Stimulated activated CD8-positive, alpha-beta memory T cell treated with anti-CD3 and anti-CD28 coated beads, Interleukin-12 subunit alpha, Interleukin-12 subunit beta, amount 100 ng/mL, for 24 hours (primary cell): ENCODE results near the gene DMPK.
"Not testable (repeated sequence)": the region's sequence is repeated elsewhere in the genome, so short reads cannot be mapped to it uniquely, and the experiment has no call there.

ENCODE experiments used
- DNase-seq: peaks from one replicate; pipeline ENCODE4 v3.0.0-alpha.2; 2020; ENCODE audit errors: extremely low read depth

Gene DMPK

GRCh38 chr19:45815481-45816216, 33.4 kb upstream of the DMPK start:
- DNase-seq: no peak

- no peak for DNase-seq
Observed at GRCh38 chr19:45814851-45815480, 32.7 kb upstream of the DMPK start, which contains the start of gene RSPH6A. RSPH6A (minus strand) TSS chr19:45815308; CDS start chr19:45815176, 132 bp downstream.

GRCh38 chr19:45814166-45814780, 32.0 kb upstream of the DMPK start:
- no peak for DNase-seq

- DNase-seq: no peak
Observed at GRCh38 chr19:45812297-45812696, 30.0 kb upstream of the DMPK start.

GRCh38 chr19:45809643-45810159, 27.4 kb upstream of the DMPK start:
- DNase-seq: no peak

- DNase-seq: no peak
Observed at GRCh38 chr19:45805719-45806118, 23.4 kb upstream of the DMPK start.

- no peak for DNase-seq
Observed at GRCh38 chr19:45804959-45805230, 22.6 kb upstream of the DMPK start.

- DNase-seq: no peak
Observed at GRCh38 chr19:45804140-45804958, 22.1 kb upstream of the DMPK start.

- no peak for DNase-seq
Observed at GRCh38 chr19:45801603-45802175, 19.4 kb upstream of the DMPK start.

- DNase-seq: no peak
Observed at GRCh38 chr19:45800070-45800553, 17.8 kb upstream of the DMPK start.

GRCh38 chr19:45799541-45799940, 17.3 kb upstream of the DMPK start:
- DNase-seq: not testable (repeated sequence)

- no peak for DNase-seq
Observed at GRCh38 chr19:45798995-45799517, 16.8 kb upstream of the DMPK start.

- DNase-seq: no peak
Observed at GRCh38 chr19:45794627-45795026, 12.3 kb upstream of the DMPK start.

- DNase-seq: no peak
Observed at GRCh38 chr19:45793876-45794275, 11.6 kb upstream of the DMPK start.

GRCh38 chr19:45793178-45793564, 10.9 kb upstream of the DMPK start:
- DNase-seq: no peak

GRCh38 chr19:45792470-45793177, 10.3 kb upstream of the DMPK start, which contains the start of gene DMWD:
DMWD (minus strand) TSS chr19:45792845; CDS start chr19:45792756, 89 bp downstream.
- peak; percentile 99 for DNase-seq

- DNase-seq: no peak
Observed at GRCh38 chr19:45791744-45792469, 9.6 kb upstream of the DMPK start.

GRCh38 chr19:45790942-45791341, 8.7 kb upstream of the DMPK start:
- DNase-seq: no peak

GRCh38 chr19:45789035-45789786, 6.9 kb upstream of the DMPK start:
- no peak for DNase-seq
